Central memory CD8-positive, alpha-beta T cell (primary cell): ENCODE results near the gene ARHGEF5.
"Not testable (repeated sequence)": the region's sequence is repeated elsewhere in the genome, so short reads cannot be mapped to it uniquely, and the experiment has no call there.

Experiments used
- ATAC-seq: fragments of 150-1000 bp; cut with Tn5 transposase; replicated peaks from 2 replicates; pipeline ENCODE4 v1.10.0; 2022; ENCODE audit warnings: mild to moderate bottlenecking, moderate FRiP score, moderate number of reproducible peaks; ENCODE audit not compliant: poor library complexity, severe bottlenecking; ENCODE audit errors: extremely low read depth
- DNase-seq, 2 donors: peaks; one replicate each; pipeline ENCODE4 v3.0.0; 2021; ENCODE audit warnings: low spot score in 2 of 2
- H3K27ac Mint-ChIP-seq: one replicate; pipeline ENCODE4 v1.8.0; 2022; ENCODE audit warnings: low read depth, mild to moderate bottlenecking, moderate library complexity, mixed read lengths
- H3K27me3 Mint-ChIP-seq: one replicate; pipeline ENCODE4 v1.8.0; 2022; ENCODE audit warnings: mixed read lengths
- H3K36me3 Mint-ChIP-seq: one replicate; pipeline ENCODE4 v1.8.0; 2022; ENCODE audit warnings: mild to moderate bottlenecking, moderate library complexity, mixed read lengths; ENCODE audit not compliant: insufficient read depth
- H3K4me1 Mint-ChIP-seq: one replicate; pipeline ENCODE4 v1.8.0; 2022; ENCODE audit warnings: mixed read lengths
- H3K4me3 Mint-ChIP-seq: one replicate; pipeline ENCODE4 v1.8.0; 2022; ENCODE audit warnings: mild to moderate bottlenecking, moderate library complexity, mixed read lengths
- H3K9me3 Mint-ChIP-seq: one replicate; pipeline ENCODE4 v1.8.0; 2022; ENCODE audit warnings: mixed read lengths

Gene ARHGEF5

GRCh38 chr7:144410441-144410840 lies 55.2 kb downstream of the ARHGEF5 start:
- DNase-seq (no peak), ATAC-seq (no peak)
- H3K4me3 Mint-ChIP-seq: no peak overlapping the region
- no peaks in the 10 kb centered on the region for H3K4me1 Mint-ChIP-seq
- H3K27me3 Mint-ChIP-seq: peaks cover 58% of the 10 kb centered on the region
- H3K9me3 Mint-ChIP-seq: no peaks in the 10 kb centered on the region
- no peaks in the 10 kb centered on the region for H3K36me3 Mint-ChIP-seq
- no peak overlapping the region for H3K27ac Mint-ChIP-seq

GRCh38 chr7:144414815-144415214 lies 59.6 kb downstream of the ARHGEF5 start:
- no peaks in the 10 kb centered on the region for H3K9me3 Mint-ChIP-seq
- peaks cover 46% of the 10 kb centered on the region for H3K27me3 Mint-ChIP-seq
- H3K27ac Mint-ChIP-seq: no peak overlapping the region
- no peak overlapping the region for H3K4me3 Mint-ChIP-seq
- H3K4me1 Mint-ChIP-seq: no peaks in the 10 kb centered on the region
- ATAC-seq (no peak), DNase-seq (no peak)
- H3K36me3 Mint-ChIP-seq: no peaks in the 10 kb centered on the region

- DNase-seq (no peak), ATAC-seq (no peak)
- H3K9me3 Mint-ChIP-seq: no peaks in the 10 kb centered on the region
- no peak overlapping the region for H3K27ac Mint-ChIP-seq
- no peaks in the 10 kb centered on the region for H3K36me3 Mint-ChIP-seq
- peaks cover 35% of the 10 kb centered on the region for H3K27me3 Mint-ChIP-seq
- H3K4me3 Mint-ChIP-seq: no peak overlapping the region
- no peaks in the 10 kb centered on the region for H3K4me1 Mint-ChIP-seq
Observed at GRCh38 chr7:144415858-144416257, 60.7 kb downstream of the ARHGEF5 start.

GRCh38 chr7:144416341-144416740 lies 61.1 kb downstream of the ARHGEF5 start:
- H3K27ac Mint-ChIP-seq: no peak overlapping the region
- DNase-seq: no peak
- H3K27me3 Mint-ChIP-seq: peaks cover 30% of the 10 kb centered on the region
- no peaks in the 10 kb centered on the region for H3K36me3 Mint-ChIP-seq
- H3K4me3 Mint-ChIP-seq: no peak overlapping the region
- no peaks in the 10 kb centered on the region for H3K4me1 Mint-ChIP-seq
- ATAC-seq: no peak
- H3K9me3 Mint-ChIP-seq: no peaks in the 10 kb centered on the region

GRCh38 chr7:144418931-144419330 lies 63.7 kb downstream of the ARHGEF5 start:
- not testable (repeated sequence) for H3K27ac Mint-ChIP-seq, H3K36me3 Mint-ChIP-seq, H3K4me3 Mint-ChIP-seq, DNase-seq, ATAC-seq, H3K9me3 Mint-ChIP-seq, H3K4me1 Mint-ChIP-seq
- H3K27me3 Mint-ChIP-seq: peaks cover 41% of the 10 kb centered on the region

- not testable (repeated sequence) for H3K4me3 Mint-ChIP-seq, H3K36me3 Mint-ChIP-seq, DNase-seq, H3K27ac Mint-ChIP-seq, H3K9me3 Mint-ChIP-seq, H3K4me1 Mint-ChIP-seq, ATAC-seq
- peaks cover 35% of the 10 kb centered on the region for H3K27me3 Mint-ChIP-seq
Observed at GRCh38 chr7:144427539-144427938, 72.3 kb downstream of the ARHGEF5 start.

- Mint-ChIP-seq H3K27ac (no peak overlapping the region), H3K27me3 (peaks cover 35% of the 10 kb centered on the region), H3K9me3 (no peaks in the 10 kb centered on the region), H3K36me3 (peaks cover 2% of the 10 kb centered on the region), H3K4me3 (no peak overlapping the region), H3K4me1 (no peaks in the 10 kb centered on the region)
- no peak for DNase-seq
- ATAC-seq: no peak
Observed at GRCh38 chr7:144428431-144428830, 73.2 kb downstream of the ARHGEF5 start.
